Stimulated activated naive CD4-positive, alpha-beta T cell (primary cell): ENCODE data around the gene AMELX.

Experiments used
- DNase-seq, 6 experiments: peaks; one replicate each; lab custom pipeline; 2025; lab: John Stamatoyannopoulos, UW

Gene AMELX

GRCh38 chrX:11293113-11293512 lies at the start of gene AMELX:
AMELX (plus strand) TSS chrX:11293413; CDS start chrX:11294789, 1,376 bp downstream.
- no peak for DNase-seq

- DNase-seq, result no peak
Observed at GRCh38 chrX:11244636-11245035, 48.6 kb upstream of the AMELX start.

GRCh38 chrX:11254417-11255109 lies 38.6 kb upstream of the AMELX start:
- no peak for DNase-seq

GRCh38 chrX:11257290-11257689 lies 35.9 kb upstream of the AMELX start:
- no peak for DNase-seq

GRCh38 chrX:11257711-11258110 lies 35.5 kb upstream of the AMELX start:
- no peak for DNase-seq

- no peak for DNase-seq
Observed at GRCh38 chrX:11259437-11259836, 33.8 kb upstream of the AMELX start.

- no peak for DNase-seq
Observed at GRCh38 chrX:11261260-11261659, 32.0 kb upstream of the AMELX start.

- no peak for DNase-seq
Observed at GRCh38 chrX:11264925-11265324, 28.3 kb upstream of the AMELX start.

- no peak for DNase-seq
Observed at GRCh38 chrX:11265352-11265751, 27.9 kb upstream of the AMELX start.

GRCh38 chrX:11266573-11267003 lies 26.6 kb upstream of the AMELX start:
- DNase-seq, result no peak

- DNase-seq, result no peak
Observed at GRCh38 chrX:11267425-11267824, 25.8 kb upstream of the AMELX start.

- no peak for DNase-seq
Observed at GRCh38 chrX:11269006-11269405, 24.2 kb upstream of the AMELX start.

GRCh38 chrX:11269996-11270395 lies 23.2 kb upstream of the AMELX start:
- DNase-seq, result no peak

- no peak for DNase-seq
Observed at GRCh38 chrX:11272290-11272689, 20.9 kb upstream of the AMELX start.

- DNase-seq, result no peak
Observed at GRCh38 chrX:11272863-11273262, 20.4 kb upstream of the AMELX start.

GRCh38 chrX:11273544-11273943 lies 19.7 kb upstream of the AMELX start:
- DNase-seq, result no peak

- no peak for DNase-seq
Observed at GRCh38 chrX:11282043-11282442, 11.2 kb upstream of the AMELX start.

- no peak for DNase-seq
Observed at GRCh38 chrX:11285651-11286050, 7.6 kb upstream of the AMELX start.

- DNase-seq, result no peak
Observed at GRCh38 chrX:11287505-11287904, 5.7 kb upstream of the AMELX start.

- no peak for DNase-seq
Observed at GRCh38 chrX:11290416-11291102, 2.7 kb upstream of the AMELX start.

- DNase-seq, result no peak
Observed at GRCh38 chrX:11296051-11296450, 2.8 kb downstream of the AMELX start.

GRCh38 chrX:11298600-11298999 lies 5.4 kb downstream of the AMELX start:
- DNase-seq, result no peak

- no peak for DNase-seq
Observed at GRCh38 chrX:11304829-11305228, 11.6 kb downstream of the AMELX start.

GRCh38 chrX:11305641-11306040 lies 12.4 kb downstream of the AMELX start:
- no peak for DNase-seq
